GM19193 (cell line): Measurements from ENCODE around the gene SDF4.

Experiments used
- POLR2A ChIP-seq: IDR thresholded peaks from 4 replicates; pipeline ENCODE4 v1.6.1; 2011; ENCODE audit not compliant: insufficient read depth, insufficient read length; ENCODE audit errors: extremely low read depth

The SDF4 gene

DNA sequence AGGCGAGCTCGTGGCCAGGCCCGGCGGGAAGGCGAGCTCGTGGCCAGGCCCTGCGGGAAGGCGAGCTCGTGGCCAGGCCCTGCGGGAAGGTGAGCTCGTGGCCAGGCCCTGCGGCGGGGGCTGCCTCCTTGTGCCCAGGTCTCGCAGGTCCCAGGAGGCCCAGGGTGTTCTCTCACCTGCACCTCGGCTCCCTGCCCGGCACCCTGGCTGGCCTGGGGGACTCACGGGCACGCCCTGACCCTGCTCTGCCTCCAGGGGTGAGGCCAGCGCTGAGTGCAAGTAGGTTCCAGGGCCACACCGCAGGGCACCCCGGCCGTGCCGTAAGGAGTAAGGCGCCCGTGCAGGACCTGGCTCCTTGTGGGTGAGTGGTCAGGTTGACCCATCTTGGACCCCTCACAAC is 4.4 kb downstream of the SDF4 start:
- TF ChIP-seq POLR2A = no peak

DNA sequence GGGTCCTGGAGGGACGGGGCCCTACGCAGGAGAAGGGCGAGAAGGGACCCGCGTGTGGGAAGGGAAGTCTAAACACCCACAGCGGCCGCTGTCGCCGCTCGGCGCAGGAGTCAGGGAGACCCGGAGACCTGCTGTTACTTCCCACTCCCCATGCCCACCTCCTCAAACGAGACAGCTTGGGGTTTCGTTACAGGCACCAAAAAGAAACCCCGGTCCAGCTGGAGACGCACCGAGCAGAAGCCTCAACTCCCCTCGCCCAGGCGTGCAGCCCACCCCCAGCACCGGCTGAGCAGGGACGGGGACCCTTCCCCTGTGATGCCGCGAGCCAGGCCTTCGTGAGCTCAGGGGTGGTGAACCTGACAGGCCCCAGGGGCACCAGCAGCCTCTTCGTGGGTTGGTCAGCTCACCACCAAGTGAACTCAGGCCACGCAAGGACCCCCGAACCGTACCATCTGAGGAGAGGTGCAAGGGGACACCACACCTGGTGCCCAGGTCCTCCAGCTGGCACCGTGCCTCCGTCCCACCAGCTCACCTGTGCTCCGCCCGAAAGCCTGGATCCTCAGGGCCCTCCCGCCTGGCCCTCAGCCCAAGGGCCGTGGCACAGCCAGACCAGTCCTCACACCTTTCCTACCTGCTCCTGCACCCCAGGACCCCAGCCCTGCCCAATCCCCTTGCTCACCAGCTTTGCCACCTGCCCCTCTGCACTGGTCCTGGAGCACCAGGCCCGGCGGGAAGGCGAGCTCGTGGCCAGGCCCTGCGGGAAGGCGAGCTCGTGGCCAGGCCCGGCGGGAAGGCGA is 5.0 kb downstream of the SDF4 start:
- TF ChIP-seq POLR2A = no peak

DNA sequence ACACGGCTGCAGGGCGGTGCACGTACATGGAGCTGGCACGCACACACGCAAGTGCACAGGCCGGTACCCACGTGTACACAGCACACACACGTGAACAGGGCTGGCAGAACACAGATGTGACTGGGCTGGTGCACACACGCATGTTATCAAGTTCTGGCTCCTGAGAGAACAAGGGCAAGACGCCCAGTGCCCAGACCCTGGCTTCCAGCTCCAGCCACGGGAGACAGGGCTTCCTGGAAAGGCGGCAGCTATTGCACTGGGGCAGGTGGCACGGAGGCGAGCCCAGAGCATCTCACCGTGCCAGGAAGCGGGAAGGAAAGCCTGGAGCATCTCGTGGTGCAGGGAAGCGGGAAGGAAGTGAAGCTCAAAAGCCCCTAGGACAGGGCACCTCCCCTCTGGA is 5.9 kb downstream of the SDF4 start:
- no peak for TF ChIP-seq POLR2A

DNA sequence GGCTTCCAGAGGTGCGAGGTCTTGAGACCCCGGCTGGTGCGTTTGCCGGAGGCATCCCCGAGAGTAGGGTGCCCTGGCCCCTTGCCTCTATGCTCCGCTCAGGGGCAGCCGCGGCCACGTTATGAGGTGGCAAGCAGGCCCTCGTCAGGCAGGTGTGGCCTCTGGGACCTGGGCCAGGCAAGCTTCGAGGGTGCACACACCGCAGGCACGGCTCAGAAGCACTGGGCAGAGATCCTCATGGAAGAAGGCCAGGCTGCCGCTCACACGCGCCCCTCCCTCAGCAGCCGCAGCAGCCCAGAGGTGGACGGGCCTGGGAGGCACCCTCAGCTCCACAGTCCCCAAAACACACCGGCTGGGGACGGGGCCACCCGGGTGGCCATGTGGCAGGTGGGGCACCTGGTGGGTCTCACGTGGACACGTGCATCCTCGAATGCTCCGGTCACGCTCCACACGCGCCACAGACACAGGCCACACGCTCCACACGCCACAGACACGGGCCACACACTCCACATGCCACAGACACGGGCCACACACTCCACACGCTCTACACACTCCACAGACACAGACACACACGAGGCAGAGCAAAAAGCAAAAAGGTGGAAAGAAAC is 6.5 kb downstream of the SDF4 start:
- no peak for TF ChIP-seq POLR2A

DNA sequence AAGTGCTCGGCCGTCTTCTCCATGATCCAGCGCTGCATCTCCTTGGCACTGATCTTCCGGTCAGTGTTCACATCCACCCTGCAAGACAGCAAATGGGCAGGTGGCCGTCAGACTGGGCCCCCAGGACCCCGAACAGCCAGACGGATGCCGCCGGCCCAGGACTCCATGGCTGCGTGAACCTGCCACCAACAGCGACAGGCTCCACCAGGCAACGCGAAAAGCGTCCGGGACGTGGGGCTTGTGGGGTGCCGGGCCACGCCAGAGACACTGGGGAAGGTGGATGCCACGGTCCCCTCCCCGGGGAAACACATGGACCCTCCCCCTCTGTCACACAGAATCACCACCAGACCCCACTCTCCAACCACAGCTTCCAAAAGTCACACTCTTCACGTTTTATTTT is 7.9 kb downstream of the SDF4 start:
- TF ChIP-seq POLR2A = no peak

DNA sequence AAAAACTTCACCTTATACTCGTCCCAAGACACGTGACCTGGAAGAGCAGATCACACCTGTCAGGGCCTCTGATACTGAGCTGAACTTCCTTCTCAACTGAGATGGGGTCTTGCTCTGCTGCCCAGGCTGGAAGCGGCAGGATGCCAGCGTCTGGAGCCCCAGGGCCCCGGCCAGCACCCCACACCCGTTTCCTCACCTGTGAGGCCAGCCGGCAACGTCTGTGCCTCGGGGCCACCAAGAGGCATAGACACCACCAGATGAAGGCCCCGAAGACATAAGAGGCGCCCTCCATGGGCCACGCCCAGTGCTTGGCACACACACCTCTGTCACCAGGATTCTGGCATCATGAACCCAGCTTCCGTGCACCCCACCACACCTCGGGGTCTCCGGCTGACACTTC is 8.5 kb downstream of the SDF4 start:
- TF ChIP-seq POLR2A = no peak

DNA sequence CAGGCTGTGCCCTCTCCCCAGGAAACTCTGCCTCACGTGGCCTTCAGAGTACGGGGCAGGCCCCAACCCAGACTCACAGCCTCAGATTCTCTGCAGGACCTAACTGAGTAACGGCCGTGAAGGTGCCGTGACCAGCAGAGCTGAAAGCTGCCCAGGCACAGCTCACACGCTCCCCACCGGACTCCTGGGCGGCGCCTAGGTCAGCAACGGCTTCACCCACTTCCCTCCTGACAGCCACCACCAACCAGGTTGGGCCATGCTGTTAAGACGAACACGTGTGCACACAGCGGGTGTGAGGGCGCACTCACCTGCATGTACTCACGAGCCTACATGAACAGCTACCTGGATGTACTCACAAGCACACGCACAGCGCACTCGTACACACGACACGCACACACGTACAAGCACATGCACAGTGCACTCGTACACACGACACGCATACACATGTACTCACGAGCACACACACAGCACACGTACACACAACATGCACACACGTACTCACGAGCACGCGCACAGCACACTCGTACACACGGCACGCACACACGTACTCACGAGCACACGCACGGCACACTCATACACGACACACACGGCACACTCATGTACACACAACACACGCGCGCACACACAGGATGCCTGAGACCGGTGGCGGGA is 9.1 kb downstream of the SDF4 start:
- TF ChIP-seq POLR2A = no peak

DNA sequence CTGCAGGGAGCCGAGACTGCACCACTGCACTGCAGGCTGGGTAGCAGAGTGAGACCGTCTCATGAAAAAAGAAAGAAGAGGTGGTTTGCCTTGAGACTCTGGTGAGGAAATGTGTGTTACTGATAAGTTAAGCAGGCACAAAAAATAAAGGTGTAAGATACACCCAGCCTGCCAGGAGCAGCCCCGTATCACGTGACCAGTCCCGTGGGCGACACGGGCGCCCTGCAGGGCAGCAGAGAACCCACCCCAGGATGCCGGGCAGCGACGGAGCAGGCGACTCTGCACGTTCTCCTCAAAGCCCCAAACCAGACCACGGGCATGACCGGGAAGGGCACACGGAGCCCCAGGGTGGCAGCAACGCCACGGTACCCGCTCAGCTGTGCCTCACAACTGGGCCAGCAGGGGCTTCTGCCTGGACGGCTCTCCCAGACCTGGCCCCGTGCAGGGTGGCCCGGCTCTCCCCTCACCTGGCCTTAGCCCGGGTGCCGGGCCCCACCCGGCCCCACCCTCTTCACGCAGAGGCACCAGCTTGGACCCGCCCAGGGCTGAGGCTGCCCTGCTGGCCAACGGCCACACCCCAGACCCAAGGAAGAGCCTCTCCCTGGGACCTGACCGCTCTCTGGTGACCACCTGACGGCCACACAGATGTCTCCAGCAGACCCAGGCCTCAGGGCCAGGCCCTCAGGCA is 9.8 kb downstream of the SDF4 start:
- no peak for TF ChIP-seq POLR2A

DNA sequence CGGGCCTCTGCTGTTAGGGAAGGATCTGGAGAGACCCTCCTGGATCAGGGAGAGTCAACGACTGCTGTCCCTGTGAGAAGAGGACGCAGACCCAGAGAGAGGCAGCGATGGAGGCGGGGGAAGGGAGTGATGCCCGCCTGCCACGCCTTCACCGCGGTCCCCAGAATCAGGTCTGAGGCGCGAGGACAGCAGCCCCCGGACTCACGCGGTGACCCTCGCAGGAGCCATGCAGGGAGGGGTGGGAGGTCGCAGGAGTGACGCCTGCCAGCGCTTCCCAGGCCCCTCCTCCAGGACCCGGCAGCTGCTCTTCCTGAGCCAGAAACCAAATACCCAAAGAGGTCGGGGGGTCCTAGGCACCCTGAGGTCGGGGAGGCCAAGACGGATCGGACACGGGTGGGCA is 11.6 kb downstream of the SDF4 start:
- no peak for TF ChIP-seq POLR2A

DNA sequence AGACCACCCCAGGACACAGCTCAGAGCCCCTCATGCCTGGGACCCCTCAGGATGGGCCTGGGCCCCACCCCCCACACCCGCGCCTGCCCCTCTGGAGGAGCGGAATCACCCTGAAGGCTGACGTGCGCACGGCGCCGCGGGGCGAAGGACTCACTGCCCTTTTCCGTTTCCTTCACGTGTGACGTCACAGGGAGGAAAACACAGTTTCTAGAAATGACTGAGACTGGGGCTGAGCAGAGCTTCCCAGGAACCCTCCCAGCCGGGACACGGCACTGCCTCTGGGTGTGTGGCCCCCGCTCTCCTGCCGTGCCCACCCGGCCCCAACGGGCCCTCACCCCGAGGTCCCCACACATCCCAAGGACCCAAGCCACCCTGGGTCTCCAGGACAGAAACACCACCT is 12.5 kb downstream of the SDF4 start:
- no peak for TF ChIP-seq POLR2A

DNA sequence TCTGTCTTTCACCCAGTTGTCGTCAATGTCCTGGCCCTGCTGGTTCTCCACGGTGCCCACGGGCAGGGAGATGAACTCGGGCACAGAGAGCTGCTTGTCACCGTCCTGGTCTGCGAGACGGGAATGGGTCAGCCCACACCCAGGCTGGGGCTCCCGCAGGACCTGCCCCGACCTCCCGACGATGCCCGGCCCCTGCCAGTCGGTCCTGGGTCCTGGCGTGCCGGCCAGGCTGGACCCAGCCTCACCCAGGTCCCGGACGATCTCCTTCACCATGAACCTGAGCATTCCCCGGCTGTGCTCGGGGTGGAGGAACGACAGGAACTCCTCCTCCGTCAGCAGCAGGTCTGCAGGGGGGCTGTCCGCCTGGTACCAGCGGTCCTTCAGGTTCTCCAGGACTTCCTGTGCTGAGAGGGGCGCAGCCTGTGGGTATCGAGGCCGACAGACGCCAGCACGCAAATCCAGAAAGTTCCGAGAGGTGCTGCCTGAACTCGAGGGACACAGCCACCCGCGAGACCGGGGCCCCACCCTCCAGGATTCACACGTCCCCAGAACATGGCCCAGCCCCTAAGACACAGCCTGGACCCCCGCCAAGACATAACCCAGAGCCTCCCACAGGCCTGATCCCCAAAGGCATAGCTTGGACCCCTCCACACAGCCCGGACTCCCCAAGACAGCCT is 13.1 kb downstream of the SDF4 start:
- no peak for TF ChIP-seq POLR2A

DNA sequence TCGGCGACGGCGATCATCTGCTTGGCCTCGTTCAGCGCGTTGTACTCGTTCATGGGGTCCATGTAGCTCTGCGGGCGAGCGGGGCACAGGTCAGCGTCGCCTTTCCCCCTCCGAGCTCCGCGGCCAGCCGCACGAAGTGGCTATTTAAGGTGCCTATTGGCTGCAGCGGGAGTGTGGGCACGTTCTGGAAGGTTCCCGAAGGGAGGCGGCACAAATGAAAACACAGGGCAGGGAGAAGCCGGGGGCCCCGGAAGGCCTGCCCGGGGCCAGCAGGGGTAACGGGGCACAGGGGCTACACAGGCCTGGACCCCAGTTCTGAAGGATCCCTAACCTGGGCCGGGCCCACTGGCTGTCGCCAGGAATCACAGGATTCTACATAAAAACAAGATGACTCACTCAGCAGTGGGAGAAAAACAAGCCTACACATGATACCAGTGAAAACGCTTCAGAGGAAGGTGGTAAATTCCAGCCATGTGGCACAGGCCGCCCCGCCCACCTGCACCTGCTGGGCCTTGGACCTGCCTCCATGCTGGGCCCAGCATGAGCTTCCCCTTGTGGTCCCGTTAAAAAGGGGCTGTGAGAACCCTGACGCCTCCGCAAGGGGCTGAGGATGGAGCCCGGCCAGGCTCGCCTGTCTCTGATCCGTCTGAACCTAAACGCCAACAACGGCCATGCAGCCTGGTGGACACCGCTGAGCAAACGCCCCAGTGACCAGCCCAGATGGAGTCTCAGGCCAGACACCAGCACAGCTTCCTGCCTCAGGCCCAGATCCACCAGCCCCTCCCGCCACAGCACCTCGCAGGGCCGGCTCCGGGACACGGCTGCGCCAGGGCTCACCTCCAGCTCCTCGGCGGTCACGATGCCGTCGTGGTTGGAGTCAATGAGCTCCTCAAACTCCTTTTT is 13.9 kb downstream of the SDF4 start:
- no peak for TF ChIP-seq POLR2A

DNA sequence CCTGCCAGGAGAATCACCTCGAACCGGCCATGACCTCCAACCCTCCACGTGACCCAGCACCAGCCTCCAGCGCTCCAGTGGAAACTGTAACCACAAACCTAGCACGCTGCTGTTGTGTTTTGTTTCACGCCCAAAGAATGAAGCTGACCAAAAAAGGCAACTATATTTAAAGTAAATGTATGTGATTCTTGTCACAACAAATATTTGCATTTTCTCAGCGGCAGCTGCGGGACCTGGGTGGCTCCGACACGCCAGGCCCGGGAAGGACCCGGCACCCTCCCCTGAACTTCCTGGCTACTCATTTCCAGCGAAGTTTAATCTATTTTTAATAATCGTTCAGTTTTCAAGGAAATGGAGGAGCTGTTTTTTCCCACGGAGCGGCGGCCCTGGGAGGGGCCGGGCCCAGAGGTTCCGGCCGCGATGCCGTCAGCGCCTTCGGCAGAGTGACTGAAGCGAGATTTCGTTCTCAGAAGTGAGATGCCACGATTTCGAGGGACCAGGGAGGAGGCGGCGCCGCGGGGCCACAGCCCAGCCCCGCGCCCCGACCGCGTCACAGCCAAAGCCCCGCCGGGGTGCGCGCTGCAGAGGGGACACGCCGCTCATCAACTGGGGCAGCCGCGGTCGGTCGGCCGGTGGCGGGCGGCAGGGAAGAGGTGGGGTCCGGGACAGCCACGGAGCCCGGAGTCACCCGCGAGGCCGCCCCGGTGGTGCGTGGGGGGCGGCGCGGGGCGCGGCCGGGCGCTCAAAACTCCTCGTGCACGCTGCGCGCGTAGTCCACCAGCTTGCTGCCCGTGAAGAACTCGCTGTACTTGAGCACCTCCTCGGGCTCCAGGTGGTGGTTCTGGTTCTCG is 14.8 kb downstream of the SDF4 start:
- TF ChIP-seq POLR2A = no peak

DNA sequence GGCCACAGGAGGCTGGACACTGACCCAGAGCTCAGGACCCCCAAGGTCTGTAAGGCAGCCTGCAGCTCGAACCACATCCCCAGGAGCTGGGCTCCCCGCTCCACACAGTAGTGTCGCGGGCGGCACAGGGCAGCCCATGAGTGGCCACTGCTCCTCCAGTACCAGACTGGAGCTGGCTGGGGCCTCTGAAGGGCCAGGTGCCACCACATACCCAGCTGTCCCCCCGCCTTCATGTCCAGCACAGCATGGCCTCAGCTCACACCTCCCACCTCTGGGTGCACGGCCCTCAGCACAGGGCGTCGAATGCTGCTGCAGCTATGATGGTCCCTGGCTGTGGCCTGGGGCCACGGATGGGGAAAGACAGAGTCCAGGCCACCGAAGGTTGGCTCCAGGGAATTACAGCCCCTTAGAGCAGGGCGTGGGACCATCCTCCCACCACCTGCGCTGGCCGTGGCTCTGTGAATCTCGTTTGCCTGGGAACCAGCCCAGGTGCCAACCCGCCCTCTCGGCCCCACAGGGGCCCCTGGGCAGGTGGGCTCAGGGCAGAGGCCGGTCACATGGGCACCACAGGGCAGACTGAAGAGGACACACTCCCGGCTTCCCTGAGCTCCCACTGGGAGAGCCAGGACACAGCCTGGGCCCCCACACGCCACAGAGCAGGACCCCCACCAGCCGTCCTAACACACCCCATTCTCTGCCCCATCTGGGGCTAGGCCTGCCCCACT is 15.8 kb downstream of the SDF4 start:
- no peak for TF ChIP-seq POLR2A
